ENCODE data around the gene CCL24.

- no peak for TF ChIP-seq CTCF (IDR thresholded peaks at IDR 0.05)
- no peak for TF ChIP-seq POLR2A (IDR thresholded peaks at IDR 0.05)
These were observed 4.2 kb downstream of the CCL24 start for GRCh38 chr7:75809396-75809795.

Data from right lobe of liver (tissue), 4 donors.